Peyer's patch (tissue), 4 donors: ENCODE data around the gene RILP.

Experiments
- POLR2A ChIP-seq, 2 donors: fragments of 450-650 bp; IDR thresholded peaks; one replicate each; pipeline ENCODE4 v1.5.1; 2017; ENCODE audit warnings: antibody characterized with exemption in 2 of 2, mild to moderate bottlenecking in 2 of 2, moderate library complexity in 2 of 2
- TF ChIP-seq, protein P1 (sequence below), 6 experiments: fragments of 450-650 bp in 4 of 6; fragments of 200-600 bp in 2 of 6; sonication (generic) in 1 of 6; IDR thresholded peaks; one replicate each; pipeline ENCODE4 v1.5.1; 2017 to 2019; ENCODE audit warnings: antibody characterized with exemption in 6 of 6, mild to moderate bottlenecking in 3 of 6, moderate library complexity in 1 of 6

GRCh38 chr17:1625053-1625452, 24.6 kb downstream of the RILP start:
- TF ChIP-seq, protein P1, sequence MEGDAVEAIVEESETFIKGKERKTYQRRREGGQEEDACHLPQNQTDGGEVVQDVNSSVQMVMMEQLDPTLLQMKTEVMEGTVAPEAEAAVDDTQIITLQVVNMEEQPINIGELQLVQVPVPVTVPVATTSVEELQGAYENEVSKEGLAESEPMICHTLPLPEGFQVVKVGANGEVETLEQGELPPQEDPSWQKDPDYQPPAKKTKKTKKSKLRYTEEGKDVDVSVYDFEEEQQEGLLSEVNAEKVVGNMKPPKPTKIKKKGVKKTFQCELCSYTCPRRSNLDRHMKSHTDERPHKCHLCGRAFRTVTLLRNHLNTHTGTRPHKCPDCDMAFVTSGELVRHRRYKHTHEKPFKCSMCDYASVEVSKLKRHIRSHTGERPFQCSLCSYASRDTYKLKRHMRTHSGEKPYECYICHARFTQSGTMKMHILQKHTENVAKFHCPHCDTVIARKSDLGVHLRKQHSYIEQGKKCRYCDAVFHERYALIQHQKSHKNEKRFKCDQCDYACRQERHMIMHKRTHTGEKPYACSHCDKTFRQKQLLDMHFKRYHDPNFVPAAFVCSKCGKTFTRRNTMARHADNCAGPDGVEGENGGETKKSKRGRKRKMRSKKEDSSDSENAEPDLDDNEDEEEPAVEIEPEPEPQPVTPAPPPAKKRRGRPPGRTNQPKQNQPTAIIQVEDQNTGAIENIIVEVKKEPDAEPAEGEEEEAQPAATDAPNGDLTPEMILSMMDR (IDR thresholded peaks at IDR 0.05), result no peak
- TF ChIP-seq POLR2A (IDR thresholded peaks at IDR 0.05), result no peak
